NCI-H748 treated with DMSO at 0.1 percent for 48 hours (cell line): Measurements from ENCODE around the gene C1QTNF5.

Experiments used
- DNase-seq: peaks from one replicate; lab custom pipeline; 2025; lab: John Stamatoyannopoulos, UW

Gene C1QTNF5

DNA sequence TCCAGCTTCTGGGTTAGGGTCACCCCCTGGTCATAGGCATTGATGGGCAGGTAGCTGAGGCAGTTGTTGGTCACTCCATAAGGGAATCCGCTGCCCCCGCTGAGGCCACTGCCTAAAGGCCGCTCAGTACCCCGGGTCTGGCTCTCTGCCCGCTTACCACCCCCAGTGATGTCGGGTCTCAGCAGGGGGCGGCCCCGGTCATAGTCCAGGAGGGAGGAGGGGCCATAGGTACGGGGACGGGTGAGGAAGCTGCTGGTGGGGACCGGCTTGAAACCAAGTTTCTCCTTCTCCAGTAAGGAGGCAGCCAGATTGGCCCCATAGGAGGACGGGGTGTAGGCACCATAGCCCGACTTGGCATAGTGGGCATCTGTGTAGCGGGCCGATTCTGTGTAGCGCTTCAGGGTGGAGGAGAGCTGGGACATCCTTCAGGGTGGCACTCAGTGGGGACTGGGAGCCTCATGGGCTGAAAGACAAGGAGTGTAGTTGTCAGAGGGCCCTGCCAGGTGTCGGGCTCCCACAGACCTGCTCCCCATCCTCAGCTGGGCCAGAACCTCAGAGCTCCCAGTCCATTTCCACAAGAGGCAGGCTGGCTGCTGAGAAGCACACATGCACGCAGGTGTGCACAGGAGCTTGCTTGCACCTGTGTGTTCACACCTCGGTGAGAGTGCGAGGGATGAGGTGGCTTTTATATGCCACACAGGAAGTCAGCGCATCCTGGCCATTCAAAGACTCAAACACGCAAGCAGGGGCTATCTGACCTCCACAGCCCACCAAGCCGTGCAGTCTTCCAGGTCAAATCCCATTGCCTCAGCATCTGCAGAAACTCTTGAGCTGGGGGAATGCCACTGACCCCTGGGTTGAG, 32.6 kb upstream of the C1QTNF5 start:
- no peak for DNase-seq

GRCh38 chr11:119372260-119373058, 31.8 kb upstream of the C1QTNF5 start:
- DNase-seq = no peak

DNA sequence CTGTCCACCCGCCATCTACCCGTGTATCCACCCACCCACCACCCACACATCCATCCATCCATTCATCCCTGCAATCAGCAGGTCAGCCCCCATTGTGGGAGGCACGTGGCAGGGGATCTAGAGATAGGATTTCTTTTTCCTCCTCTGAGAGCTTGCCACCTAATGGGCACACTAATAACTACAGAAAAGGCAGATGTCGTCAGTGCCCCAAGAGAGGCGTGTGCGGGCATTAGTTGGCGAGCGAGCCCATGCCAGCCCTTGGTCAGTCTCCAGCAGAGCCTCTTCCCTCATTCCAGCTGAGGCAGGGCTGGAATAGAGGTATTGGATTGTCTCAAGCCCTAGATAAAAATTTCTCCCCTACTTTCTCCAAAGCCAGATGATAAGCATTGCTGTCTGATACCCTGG, 31.1 kb upstream of the C1QTNF5 start:
- DNase-seq = no peak

- DNase-seq = no peak
These were observed 30.5 kb upstream of the C1QTNF5 start for GRCh38 chr11:119371067-119371601.

DNA sequence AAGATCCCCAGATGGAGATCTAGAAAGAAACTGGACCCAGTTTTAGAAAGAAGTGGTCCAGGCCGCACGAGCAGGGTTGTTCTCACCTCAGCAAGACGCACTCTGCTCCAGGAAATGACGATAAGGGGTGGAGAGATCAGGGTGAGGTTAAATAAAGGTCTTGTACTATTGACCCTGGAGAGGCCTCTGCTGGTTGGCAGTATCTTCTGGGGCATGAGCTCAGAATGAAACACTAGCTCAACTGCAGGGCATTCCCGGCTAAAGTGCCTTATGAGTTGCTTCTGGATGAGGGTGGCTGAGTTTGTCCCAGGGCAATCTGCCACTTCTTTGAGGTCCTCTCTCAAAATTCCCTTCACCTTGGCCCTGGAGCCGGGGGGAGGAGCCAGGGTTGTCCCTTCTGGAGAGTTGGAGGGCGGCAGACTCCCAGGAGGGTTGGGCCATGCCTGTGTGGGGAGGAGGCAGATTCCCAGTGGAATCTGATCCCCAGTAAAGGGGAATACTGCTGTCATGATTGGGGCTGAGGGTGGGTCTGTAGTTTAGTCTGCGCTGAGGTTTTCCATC, 29.9 kb upstream of the C1QTNF5 start:
- DNase-seq = no peak

- no peak for DNase-seq
These were observed 28.6 kb upstream of the C1QTNF5 start for GRCh38 chr11:119369132-119369925.

DNA sequence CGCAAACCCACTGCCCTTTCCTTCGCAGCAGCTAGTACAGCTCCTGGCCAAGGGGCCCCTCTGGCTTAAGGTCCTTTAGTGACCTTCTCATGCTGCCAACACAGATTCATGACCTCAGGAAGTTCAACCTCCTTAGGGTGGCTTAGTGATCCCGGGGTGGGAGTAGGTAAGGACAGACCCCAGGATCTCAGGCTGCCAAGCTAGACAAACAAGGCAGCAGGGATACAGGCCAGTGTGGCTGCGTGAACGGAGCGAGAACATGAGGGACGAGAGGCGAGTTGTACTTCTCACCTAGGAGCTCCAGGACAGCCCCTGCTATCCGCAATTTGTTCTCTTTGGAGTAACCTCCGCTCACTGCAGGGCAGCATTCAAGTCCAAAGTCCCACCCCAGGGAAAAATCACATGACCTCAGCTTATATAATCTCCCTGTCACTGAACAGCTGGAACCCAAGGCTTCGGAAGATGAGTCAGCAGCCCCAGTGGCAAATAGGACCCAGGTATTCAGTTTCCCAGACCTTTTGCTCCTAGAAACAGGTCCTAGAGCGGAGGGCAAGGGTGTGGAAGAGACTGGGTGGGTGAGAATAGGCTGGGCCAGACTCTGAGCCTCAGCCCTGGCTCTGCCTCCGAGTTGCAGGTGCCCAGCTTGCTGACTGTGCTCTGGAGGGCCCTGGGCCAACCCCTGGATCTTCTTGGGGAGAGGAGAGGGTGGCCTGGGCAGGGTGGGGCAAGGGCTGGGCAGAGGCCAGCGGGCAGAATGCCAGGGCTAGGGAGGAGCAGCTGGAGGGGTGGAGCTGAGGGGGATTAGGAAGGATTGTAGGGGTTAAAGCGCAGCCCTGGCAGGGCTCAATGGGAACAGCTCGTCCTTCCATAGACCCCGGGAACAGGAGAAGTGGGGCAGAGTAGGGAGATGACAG, 27.7 kb upstream of the C1QTNF5 start:
- DNase-seq = no peak

- DNase-seq = no peak
These were observed 27.0 kb upstream of the C1QTNF5 start for GRCh38 chr11:119367661-119368120.

DNA sequence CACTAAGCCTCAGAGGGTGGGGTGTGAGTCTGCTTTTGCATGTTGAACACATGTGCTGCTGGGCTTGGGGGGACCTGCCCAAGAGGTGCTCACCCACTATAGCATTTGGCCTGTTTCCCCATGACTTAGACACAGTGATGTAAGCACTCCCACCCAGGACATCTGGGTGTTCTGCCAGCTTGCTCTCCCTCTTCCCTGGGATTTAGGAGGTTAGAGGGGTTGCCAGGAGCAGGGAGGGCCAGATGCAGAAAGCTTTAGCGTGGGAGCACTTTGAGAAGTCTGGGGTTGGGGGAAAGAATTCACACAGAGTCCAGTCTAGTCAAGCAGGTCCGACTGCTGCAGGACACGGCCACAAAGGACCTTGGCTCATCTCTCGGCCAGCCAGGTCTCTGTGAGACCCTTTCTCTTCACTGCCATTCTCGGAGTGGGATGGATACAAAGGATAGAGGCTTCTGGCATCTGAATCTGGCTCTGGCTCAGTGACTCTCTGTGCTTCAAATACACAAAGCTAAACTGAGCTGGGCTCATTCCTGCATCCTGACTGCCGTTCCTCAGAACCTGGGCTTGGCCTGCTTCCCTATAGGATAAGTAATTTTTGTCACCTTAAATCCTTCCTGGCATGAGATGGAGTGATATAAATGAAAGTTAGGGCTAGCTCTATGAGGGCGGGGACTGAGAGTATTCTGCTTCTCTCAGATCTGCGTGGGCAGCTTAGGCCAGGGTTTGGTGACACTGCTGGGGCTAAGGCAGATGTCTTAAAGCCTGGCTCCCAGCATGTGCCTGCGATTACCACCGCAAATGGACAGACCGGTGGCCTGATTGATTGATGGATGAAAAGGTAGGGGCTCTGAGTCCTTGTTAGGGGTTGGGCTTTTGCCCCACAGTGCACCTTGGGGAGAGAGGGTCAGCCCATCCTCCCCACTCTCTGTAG, 26.3 kb upstream of the C1QTNF5 start:
- DNase-seq = no peak

DNA sequence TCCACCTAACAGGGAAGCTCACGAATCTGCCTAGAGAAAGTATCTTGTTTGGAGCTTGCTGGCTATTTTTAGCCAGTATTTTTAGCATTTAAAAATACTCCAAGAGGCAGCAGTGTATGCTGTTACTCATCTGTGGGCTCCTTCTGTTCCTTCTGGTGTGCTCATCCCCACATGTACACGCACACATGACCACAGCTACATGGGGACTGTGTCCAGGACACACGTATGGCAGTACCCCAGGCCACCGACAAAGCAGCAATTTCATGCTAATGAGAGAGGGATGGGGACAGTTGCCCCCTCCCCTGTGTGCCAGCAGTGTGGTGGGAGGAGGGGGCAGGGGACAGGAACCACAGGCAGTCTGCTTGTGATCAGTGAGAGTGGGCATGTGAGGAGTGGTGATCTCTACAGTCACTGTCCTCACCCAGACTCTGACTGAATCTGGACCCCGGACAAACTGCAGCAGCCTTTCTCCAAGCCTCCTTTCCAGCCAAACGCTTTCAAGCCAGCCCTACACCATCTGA, 24.4 kb upstream of the C1QTNF5 start:
- no peak for DNase-seq

- no peak for DNase-seq
These were observed 23.3 kb upstream of the C1QTNF5 start for GRCh38 chr11:119363851-119364590.

- no peak for DNase-seq
These were observed 22.6 kb upstream of the C1QTNF5 start for GRCh38 chr11:119363081-119363850.

GRCh38 chr11:119362741-119363080, 22.0 kb upstream of the C1QTNF5 start:
- DNase-seq = no peak

- DNase-seq = no peak
These were observed 21.4 kb upstream of the C1QTNF5 start for GRCh38 chr11:119361941-119362725.

DNA sequence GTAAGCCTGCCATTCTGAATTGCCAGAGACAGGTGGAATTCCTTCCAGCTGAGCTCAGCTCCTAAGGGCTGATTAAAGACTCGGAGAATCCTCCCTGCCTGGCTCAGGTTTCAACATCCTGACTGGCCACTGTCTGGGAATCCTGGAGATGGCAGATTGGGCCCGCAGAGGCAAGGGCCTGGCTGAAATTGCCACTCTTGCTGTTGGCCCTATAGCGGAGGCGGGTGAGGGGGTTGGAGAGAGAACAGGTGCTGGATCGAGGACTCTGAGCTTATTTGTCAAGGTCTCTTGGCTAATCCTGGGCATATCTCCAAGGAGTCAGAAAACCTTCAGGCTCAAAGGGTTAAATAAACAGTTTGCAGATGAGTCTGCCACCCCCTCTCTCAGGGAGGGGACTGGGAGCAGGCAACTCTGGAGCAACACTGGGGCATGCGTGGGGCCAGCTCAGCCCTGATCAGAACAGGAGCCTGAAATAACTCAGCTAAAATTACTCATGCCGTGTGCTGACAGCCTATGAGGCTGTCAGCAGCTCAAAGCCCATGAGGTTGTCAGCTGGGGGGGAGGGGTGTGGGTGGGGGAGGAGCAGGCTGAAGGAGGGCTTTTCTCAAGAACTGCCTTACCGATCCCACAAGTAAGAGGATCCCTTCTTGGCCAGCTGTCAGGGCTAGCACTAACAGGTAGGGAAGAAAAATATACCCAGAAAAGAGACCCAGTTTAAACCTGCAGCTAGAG, 20.5 kb upstream of the C1QTNF5 start:
- no peak for DNase-seq
